ENCODE measurements around the gene ZXDC. TPM values are rescaled to one million over a fixed set of nuclear protein-coding genes. Genes with fewer than 3 reads are reported as not detected.

The ZXDC gene
- total RNA-seq, 2 donors from 2014 or later = 26.5 to 27.0 TPM

- Mint-ChIP-seq H3K36me3 (ENCODE audit: low read depth) (no peaks in the 10 kb centered on the region), H3K4me1 (peaks cover under 1% of the 10 kb centered on the region), H3K4me3 (no peak overlapping the region), H3K27me3 (no peaks in the 10 kb centered on the region), H3K27ac (no peak overlapping the region), H3K9me3 (no peaks in the 10 kb centered on the region)
- ATAC-seq (replicated peaks) = no peak
Measured at GRCh38 chr3:126516152-126516935, 40.7 kb upstream of the ZXDC start.

DNA sequence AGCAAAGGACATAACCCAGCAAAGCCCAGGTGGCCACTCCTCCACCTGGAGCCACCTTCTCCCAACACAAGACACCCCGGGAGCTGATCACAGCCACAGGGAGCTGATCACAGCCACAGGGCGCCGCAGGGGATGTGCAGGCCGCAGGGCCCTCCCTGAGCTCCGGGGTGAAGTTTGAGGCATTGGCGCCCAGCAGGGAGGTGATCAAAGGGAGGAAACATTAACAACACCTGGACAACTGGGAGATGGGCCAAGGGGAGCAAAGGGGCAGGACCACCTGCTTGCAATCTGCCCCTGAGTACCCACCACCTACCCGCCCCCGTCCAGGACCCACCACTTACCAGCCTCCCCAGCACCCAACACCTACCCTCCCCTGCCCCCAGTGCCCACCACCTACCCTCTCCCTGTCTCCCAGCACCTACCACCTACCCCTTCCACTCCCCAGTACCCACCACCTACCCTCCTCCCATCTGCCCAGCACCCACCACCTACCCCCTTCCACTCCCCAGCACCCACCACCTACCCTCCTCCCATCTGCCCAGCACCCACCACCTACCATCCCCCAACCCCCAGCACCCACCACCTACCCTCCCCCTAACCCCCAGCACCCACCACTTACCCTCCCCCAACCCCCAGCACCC, 39.5 kb upstream of the ZXDC start:
- no peak overlapping the region for H3K27ac Mint-ChIP-seq
- H3K4me3 Mint-ChIP-seq = no peak overlapping the region
- H3K36me3 Mint-ChIP-seq (ENCODE audit: low read depth) = no peaks in the 10 kb centered on the region
- no peaks in the 10 kb centered on the region for H3K9me3 Mint-ChIP-seq
- H3K4me1 Mint-ChIP-seq = peaks cover 5% of the 10 kb centered on the region
- H3K27me3 Mint-ChIP-seq = no peaks in the 10 kb centered on the region
- no peak for ATAC-seq (replicated peaks)

DNA sequence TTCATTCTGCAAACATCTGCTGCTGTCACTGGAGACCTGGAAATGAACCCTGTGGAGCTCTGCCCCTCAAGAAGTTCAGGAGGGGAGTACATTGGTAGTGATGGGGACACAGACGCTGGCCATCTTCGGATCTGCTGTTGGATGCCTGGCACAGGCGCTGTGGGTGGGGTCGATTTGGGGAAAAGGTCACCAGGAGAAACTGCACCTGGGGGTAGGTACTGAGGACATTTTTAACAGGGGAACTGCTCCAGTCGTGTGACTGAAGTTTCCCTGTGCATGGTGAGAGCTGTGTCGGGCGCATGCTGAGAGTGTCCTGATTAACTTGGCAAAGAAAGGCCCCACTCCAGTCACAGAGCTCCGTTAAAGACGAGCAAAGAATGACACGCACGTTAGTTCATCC, 38.5 kb upstream of the ZXDC start:
- Mint-ChIP-seq H3K9me3 (no peaks in the 10 kb centered on the region), H3K4me3 (no peak overlapping the region), H3K4me1 (peaks cover 5% of the 10 kb centered on the region)

DNA sequence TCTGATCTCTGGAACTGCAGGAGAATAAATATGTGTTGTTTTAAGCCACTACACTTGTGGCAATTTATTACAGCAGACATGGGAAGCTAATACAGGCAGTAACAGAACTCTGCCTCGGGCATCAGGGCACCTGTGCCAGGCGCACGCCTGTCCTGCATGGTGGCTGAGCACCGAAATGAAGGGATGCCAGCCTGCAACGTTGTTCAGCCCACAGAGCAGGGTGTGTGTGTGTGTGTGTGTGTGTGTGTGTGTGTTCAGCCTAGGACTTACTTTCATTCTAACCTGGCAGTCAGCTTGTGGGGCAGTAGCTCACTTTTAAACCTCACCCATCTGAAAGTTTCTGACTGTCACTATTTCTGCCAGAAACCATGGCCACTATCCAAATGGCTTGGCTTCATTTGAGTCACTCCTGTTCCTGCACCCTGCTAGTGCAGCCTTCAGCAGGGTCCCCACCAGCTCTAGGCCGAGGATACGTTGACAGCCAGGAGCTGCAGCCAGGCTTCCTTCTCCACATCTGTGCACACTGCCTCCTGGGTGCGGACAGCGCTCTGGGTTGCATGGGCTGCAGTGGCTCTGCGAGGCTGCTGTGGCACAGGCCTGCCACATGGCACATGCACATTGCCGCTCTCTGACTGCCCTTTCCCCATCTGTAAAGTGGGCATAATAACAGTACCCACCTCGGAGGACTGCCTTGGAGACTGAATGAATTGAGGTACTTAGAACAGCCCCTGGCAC, 37.4 kb upstream of the ZXDC start:
- no peaks in the 10 kb centered on the region for H3K27me3 Mint-ChIP-seq
- no peaks in the 10 kb centered on the region for H3K36me3 Mint-ChIP-seq (ENCODE audit: low read depth)
- H3K4me1 Mint-ChIP-seq = peaks cover 5% of the 10 kb centered on the region
- H3K4me3 Mint-ChIP-seq = no peak overlapping the region
- ATAC-seq (replicated peaks) = no peak
- H3K9me3 Mint-ChIP-seq = no peaks in the 10 kb centered on the region
- H3K27ac Mint-ChIP-seq = no peak overlapping the region

More for the DNA sequence above, 38.5 kb upstream of the ZXDC start:
- H3K36me3 Mint-ChIP-seq (ENCODE audit: low read depth) = no peaks in the 10 kb centered on the region
- ATAC-seq (replicated peaks) = no peak
- no peak overlapping the region for H3K27ac Mint-ChIP-seq
- H3K27me3 Mint-ChIP-seq = no peaks in the 10 kb centered on the region

GRCh38 chr3:126512026-126512425, 36.3 kb upstream of the ZXDC start:
- no peak overlapping the region for H3K4me3 Mint-ChIP-seq
- no peak overlapping the region for H3K27ac Mint-ChIP-seq
- H3K9me3 Mint-ChIP-seq = no peaks in the 10 kb centered on the region
- H3K27me3 Mint-ChIP-seq = no peaks in the 10 kb centered on the region
- H3K36me3 Mint-ChIP-seq (ENCODE audit: low read depth) = no peaks in the 10 kb centered on the region
- peaks cover 5% of the 10 kb centered on the region for H3K4me1 Mint-ChIP-seq
- ATAC-seq (replicated peaks) = no peak

DNA sequence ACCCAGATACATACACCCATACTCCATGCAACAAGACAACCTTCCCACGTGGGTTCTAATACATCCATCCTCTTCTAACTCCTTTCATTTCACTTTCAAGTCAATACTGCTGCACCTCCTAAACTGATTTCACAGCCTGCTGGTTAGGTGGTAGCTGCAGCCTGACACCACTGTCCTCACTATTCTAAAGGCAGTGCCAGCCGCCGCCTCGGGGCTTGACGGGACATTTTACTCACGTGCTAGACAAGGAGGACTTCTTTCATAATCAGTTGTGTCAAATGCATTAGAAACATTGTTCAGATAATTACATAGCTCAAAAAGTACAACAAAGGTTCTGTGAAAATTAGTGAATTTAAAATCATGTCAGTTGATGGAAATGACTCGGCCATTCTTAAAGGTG, 35.6 kb upstream of the ZXDC start:
- Mint-ChIP-seq H3K27me3 (peaks cover under 1% of the 10 kb centered on the region), H3K27ac (no peak overlapping the region), H3K4me1 (peaks cover 5% of the 10 kb centered on the region), H3K9me3 (no peaks in the 10 kb centered on the region), H3K36me3 (ENCODE audit: low read depth) (no peaks in the 10 kb centered on the region), H3K4me3 (no peak overlapping the region)
- ATAC-seq (replicated peaks) = no peak

- no peaks in the 10 kb centered on the region for H3K9me3 Mint-ChIP-seq
- no peaks in the 10 kb centered on the region for H3K36me3 Mint-ChIP-seq (ENCODE audit: low read depth)
- no peak for ATAC-seq (replicated peaks)
Measured at GRCh38 chr3:126510308-126510910, 34.7 kb upstream of the ZXDC start.

GRCh38 chr3:126509597-126510307, 34.1 kb upstream of the ZXDC start:
- H3K27ac Mint-ChIP-seq = no peak overlapping the region
- no peak for ATAC-seq (replicated peaks)
- H3K4me3 Mint-ChIP-seq = no peak overlapping the region
- H3K36me3 Mint-ChIP-seq (ENCODE audit: low read depth) = no peaks in the 10 kb centered on the region
- peaks cover 9% of the 10 kb centered on the region for H3K27me3 Mint-ChIP-seq
- peaks cover 5% of the 10 kb centered on the region for H3K4me1 Mint-ChIP-seq
- H3K9me3 Mint-ChIP-seq = no peaks in the 10 kb centered on the region

More at GRCh38 chr3:126510308-126510910, 34.7 kb upstream of the ZXDC start:
- H3K27me3 Mint-ChIP-seq = peaks cover 3% of the 10 kb centered on the region
- peaks cover 5% of the 10 kb centered on the region for H3K4me1 Mint-ChIP-seq
- H3K27ac Mint-ChIP-seq = no peak overlapping the region
- H3K4me3 Mint-ChIP-seq = no peak overlapping the region

DNA sequence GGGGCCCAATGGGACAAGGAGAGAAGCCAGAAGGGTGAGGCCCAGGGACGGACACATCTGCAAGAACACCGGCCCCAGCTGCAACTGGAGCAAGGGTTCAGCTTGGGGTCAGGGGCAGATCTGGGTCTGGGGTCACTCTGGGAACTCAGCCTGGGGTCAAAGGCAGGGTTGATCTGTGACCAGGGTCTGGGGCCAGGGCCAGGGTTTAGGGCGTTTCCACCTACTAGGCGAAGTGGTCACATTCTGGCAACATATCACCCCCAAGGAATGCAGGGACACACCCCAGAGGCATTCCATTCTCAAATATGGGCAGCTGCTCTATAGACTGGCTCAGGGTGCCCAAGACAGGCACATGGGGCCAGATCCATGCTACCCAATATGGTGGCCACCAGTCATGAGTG, 32.9 kb upstream of the ZXDC start:
- peaks cover 9% of the 10 kb centered on the region for H3K27me3 Mint-ChIP-seq
- no peak for ATAC-seq (replicated peaks)
- no peak overlapping the region for H3K4me3 Mint-ChIP-seq
- H3K27ac Mint-ChIP-seq = no peak overlapping the region
- H3K36me3 Mint-ChIP-seq (ENCODE audit: low read depth) = no peaks in the 10 kb centered on the region
- H3K4me1 Mint-ChIP-seq = peaks cover 5% of the 10 kb centered on the region
- H3K9me3 Mint-ChIP-seq = no peaks in the 10 kb centered on the region

GRCh38 chr3:126507886-126508285, 32.2 kb upstream of the ZXDC start:
- Mint-ChIP-seq H3K27me3 (peaks cover 9% of the 10 kb centered on the region), H3K36me3 (ENCODE audit: low read depth) (no peaks in the 10 kb centered on the region), H3K27ac (no peak overlapping the region), H3K4me3 (no peak overlapping the region), H3K9me3 (no peaks in the 10 kb centered on the region), H3K4me1 (peaks cover 5% of the 10 kb centered on the region)
- ATAC-seq (replicated peaks) = no peak

DNA sequence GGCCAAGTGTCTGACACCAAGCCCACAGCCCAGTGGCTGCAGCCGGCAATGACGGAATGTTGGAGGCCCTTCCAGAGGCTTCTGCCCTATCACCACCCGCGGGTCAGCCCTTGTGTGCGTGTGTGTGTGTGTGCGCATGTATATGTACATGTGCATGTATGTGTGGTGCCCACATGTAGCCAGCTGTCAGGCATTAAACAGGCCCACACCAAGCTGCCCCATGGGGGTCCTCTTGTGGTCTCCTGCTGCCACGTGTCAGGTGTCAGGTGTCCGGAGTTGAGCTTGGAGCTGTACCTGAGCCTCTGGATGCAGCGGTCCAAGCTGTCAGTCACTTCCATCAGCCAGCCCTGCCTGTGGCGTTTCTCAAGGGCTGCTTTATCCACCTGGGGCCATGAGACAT, 28.0 kb upstream of the ZXDC start:
- Mint-ChIP-seq H3K27ac (no peak overlapping the region), H3K27me3 (peaks cover 9% of the 10 kb centered on the region), H3K4me1 (no peaks in the 10 kb centered on the region), H3K9me3 (no peaks in the 10 kb centered on the region), H3K4me3 (no peak overlapping the region), H3K36me3 (ENCODE audit: low read depth) (no peaks in the 10 kb centered on the region)
- ATAC-seq (replicated peaks) = no peak

- Mint-ChIP-seq H3K27ac (no peak overlapping the region), H3K4me1 (no peaks in the 10 kb centered on the region), H3K4me3 (no peak overlapping the region), H3K9me3 (no peaks in the 10 kb centered on the region), H3K36me3 (ENCODE audit: low read depth) (no peaks in the 10 kb centered on the region), H3K27me3 (peaks cover 9% of the 10 kb centered on the region)
- ATAC-seq (replicated peaks) = no peak
Measured at GRCh38 chr3:126502656-126503055, 27.0 kb upstream of the ZXDC start.

- H3K9me3 Mint-ChIP-seq = no peaks in the 10 kb centered on the region
- no peak overlapping the region for H3K27ac Mint-ChIP-seq
- no peak overlapping the region for H3K4me3 Mint-ChIP-seq
- H3K27me3 Mint-ChIP-seq = peaks cover 9% of the 10 kb centered on the region
- H3K36me3 Mint-ChIP-seq (ENCODE audit: low read depth) = no peaks in the 10 kb centered on the region
- H3K4me1 Mint-ChIP-seq = no peaks in the 10 kb centered on the region
- no peak for ATAC-seq (replicated peaks)
Measured at GRCh38 chr3:126501736-126502135, 26.0 kb upstream of the ZXDC start.

DNA sequence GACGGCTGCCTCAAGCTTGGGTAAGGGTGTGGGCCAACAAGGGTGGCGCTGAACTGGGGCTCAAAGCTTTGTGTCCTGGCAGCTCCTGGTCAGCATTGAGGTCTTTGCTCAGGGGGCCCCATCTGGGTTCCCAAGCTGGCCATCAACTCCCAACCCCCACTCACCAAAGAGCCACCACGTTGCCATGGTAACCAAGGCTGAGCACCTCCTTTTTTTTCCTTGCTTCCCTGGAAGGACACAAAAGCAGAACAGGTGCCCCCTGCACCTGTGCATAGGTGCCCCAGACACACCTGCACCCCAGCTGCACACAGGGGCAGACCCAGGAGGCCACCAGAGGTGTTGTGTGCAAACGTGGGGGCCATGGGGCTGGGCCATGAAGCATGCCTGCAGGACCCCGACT, 25.4 kb upstream of the ZXDC start:
- Mint-ChIP-seq H3K36me3 (ENCODE audit: low read depth) (no peaks in the 10 kb centered on the region), H3K4me3 (no peak overlapping the region), H3K27ac (no peak overlapping the region), H3K9me3 (no peaks in the 10 kb centered on the region), H3K27me3 (peaks cover 6% of the 10 kb centered on the region), H3K4me1 (no peaks in the 10 kb centered on the region)
- no peak for ATAC-seq (replicated peaks)
